Esophagus muscularis mucosa (tissue), 4 donors: Measurements from ENCODE around the gene HAUS7. TPM values are rescaled to one million over a fixed set of nuclear protein-coding genes. Genes with fewer than 3 reads are reported as not detected.
A peak's percentile ranks its signal among the peaks of the same experiment; 100 is the strongest.

Source experiments
- DNase-seq: peaks from one replicate; pipeline ENCODE4 v3.0.0-alpha.2; 2017; ENCODE audit errors: extremely low spot score
- H3K27ac ChIP-seq, 4 donors: fragments of 200-600 bp; sonication (generic); replicated peaks in 1 of 4; 1 replicate in 3 of 4; 2 replicates in 1 of 4; pipeline ENCODE4 v1.5.1; 2016 to 2019; ENCODE audit warnings: mild to moderate bottlenecking in 1 of 4
- H3K27me3 ChIP-seq, 4 donors: fragments of 200-600 bp; sonication (generic); one replicate each; pipeline versions ENCODE4 v1.5.1 to v1.6.0; 2016 to 2019
- H3K36me3 ChIP-seq, 4 donors: fragments of 200-600 bp; sonication (generic); one replicate each; pipeline ENCODE4 v1.5.1; 2016 to 2019
- H3K4me1 ChIP-seq, 4 donors: fragments of 200-600 bp; sonication (generic); one replicate each; pipeline ENCODE4 v1.5.1; 2016 to 2019
- H3K4me3 ChIP-seq, 4 donors: fragments of 200-600 bp; sonication (generic); 1 replicate in 2 of 4; 2 replicates in 2 of 4; pipeline ENCODE4 v1.5.1; 2016 to 2019; ENCODE audit warnings: mild to moderate bottlenecking in 4 of 4, moderate library complexity in 1 of 4
- H3K9me3 ChIP-seq, 4 donors: fragments of 200-600 bp; sonication (generic); 1 replicate in 3 of 4; 2 replicates in 1 of 4; pipeline ENCODE4 v1.5.1; 2016 to 2019
- EP300 ChIP-seq: sonication (generic); formaldehyde crosslinking; IDR thresholded peaks from one replicate; pipeline ENCODE4 v1.6.1; 2017; ENCODE audit warnings: antibody characterized with exemption
- POLR2A ChIP-seq: fragments of 450-650 bp; IDR thresholded peaks from one replicate; pipeline ENCODE4 v1.6.1; 2017; ENCODE audit warnings: antibody characterized with exemption, moderate library complexity, mild to moderate bottlenecking, low read depth
- POLR2AphosphoS5 ChIP-seq, 2 donors: sonication (generic); formaldehyde crosslinking; IDR thresholded peaks; one replicate each; pipeline ENCODE4 v1.6.1; 2017; ENCODE audit warnings: antibody characterized with exemption in 2 of 2
- WGBS: methylation state at CpG from one replicate; pipeline ENCODE4 v1.1.5; 2018; 5-methylcytosine and 5-hydroxymethylcytosine counted together
- intact Hi-C: fragments of 100-400 bp; cut with DNase I; formaldehyde crosslinking; loops from one replicate; pipeline ENCODE4 v1.15.1; 2023
- total RNA-seq, 4 donors: library from RNA; depleted of rRNA; stranded (reverse); fragments of >200 nt; gene quantifications; one replicate each; pipeline versions ENCODE4 v1.1.0 to v1.2.1, GENCODE V29; 2016
- TF ChIP-seq, protein P1 (sequence below), 3 experiments: fragments of 200-600 bp in 2 of 3; fragments of 450-650 bp in 1 of 3; sonication (generic) in 2 of 3; IDR thresholded peaks; one replicate each; pipeline ENCODE4 v1.5.1; 2017 to 2019; ENCODE audit warnings: antibody characterized with exemption in 3 of 3, mild to moderate bottlenecking in 2 of 3, moderate library complexity in 1 of 3

The HAUS7 gene
- total RNA-seq, 4 donors from 2014 or later, result 23.4 to 25.8 (median 24.2) TPM

DNA sequence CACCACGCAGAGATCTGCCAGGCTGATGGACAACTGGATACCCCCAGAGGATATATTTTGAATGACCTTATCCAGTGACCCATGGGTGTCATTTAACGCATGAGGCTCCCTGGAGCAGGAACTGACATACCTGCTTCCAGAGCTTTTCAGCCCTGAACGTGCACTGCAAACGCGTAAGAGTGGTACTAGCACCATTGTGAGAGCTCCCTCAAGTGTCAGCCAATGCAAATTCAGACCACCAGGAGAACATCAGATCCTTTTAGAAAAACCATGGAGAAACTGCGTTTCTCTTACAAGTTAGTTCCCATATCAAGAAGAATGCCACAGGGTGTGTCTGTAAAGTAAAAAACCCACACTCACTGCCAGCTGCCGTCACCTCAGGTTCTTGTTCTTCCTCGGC, 31.8 kb downstream of the HAUS7 start:
- Histone ChIP-seq H3K9me3 (peaks cover 0 to 8% (median 0%) of the 10 kb centered on the region in 4 donors), H3K36me3 (no peaks in the 10 kb centered on the region), H3K27me3 (peaks cover 0 to 9% (median 0%) of the 10 kb centered on the region in 4 donors), H3K4me3 (no peak overlapping the region), H3K4me1 (no peaks in the 10 kb centered on the region), H3K27ac (no peak overlapping the region)
- WGBS, result 35% methylated on average over 8 of the region's 8 CpGs
- TF ChIP-seq POLR2A, result no peak
- TF ChIP-seq, protein P1, sequence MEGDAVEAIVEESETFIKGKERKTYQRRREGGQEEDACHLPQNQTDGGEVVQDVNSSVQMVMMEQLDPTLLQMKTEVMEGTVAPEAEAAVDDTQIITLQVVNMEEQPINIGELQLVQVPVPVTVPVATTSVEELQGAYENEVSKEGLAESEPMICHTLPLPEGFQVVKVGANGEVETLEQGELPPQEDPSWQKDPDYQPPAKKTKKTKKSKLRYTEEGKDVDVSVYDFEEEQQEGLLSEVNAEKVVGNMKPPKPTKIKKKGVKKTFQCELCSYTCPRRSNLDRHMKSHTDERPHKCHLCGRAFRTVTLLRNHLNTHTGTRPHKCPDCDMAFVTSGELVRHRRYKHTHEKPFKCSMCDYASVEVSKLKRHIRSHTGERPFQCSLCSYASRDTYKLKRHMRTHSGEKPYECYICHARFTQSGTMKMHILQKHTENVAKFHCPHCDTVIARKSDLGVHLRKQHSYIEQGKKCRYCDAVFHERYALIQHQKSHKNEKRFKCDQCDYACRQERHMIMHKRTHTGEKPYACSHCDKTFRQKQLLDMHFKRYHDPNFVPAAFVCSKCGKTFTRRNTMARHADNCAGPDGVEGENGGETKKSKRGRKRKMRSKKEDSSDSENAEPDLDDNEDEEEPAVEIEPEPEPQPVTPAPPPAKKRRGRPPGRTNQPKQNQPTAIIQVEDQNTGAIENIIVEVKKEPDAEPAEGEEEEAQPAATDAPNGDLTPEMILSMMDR (IDR thresholded peaks at IDR 0.05), result peak in 2 of 3 experiments; percentile 11 to 14
- TF ChIP-seq POLR2AphosphoS5 (IDR thresholded peaks at IDR 0.05), result no peak
- TF ChIP-seq EP300, result no peak
- intact Hi-C loops, result no loop called here
- no peak for DNase-seq

DNA sequence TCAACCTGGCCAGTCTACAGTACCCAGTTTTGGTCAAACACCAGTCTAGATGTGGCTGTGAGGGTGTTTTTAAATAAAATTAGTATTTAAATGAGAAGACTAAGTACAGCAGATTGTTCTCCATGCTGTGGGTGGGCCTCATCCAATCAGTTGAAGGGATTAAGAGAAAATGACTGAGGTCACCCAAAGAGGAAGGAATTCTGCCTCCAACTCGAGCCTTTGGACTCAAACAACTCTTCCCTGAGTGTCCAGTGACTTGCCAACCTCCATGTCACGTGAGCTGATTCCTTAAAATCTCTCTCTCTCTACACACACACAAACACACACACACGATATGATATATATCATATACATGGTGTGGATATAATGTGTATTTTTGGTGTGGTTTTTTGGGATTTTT, 34.5 kb downstream of the HAUS7 start:
- H3K4me3 ChIP-seq, result no peak overlapping the region
- intact Hi-C loops, result no loop called here
- no peaks in the 10 kb centered on the region for H3K4me1 ChIP-seq
- TF ChIP-seq POLR2A (no peak), EP300 (no peak), POLR2AphosphoS5 (IDR thresholded peaks at IDR 0.05) (no peak)
- TF ChIP-seq, protein P1 (IDR thresholded peaks at IDR 0.05), result no peak
- no peak for DNase-seq
- WGBS, result 64% methylated on average over 3 of the region's 3 CpGs
- peaks cover 0 to 17% (median 0%) of the 10 kb centered on the region in 4 donors for H3K9me3 ChIP-seq
- no peak overlapping the region for H3K27ac ChIP-seq
- H3K27me3 ChIP-seq, result peaks cover 0 to 8% (median 0%) of the 10 kb centered on the region in 4 donors
- H3K36me3 ChIP-seq, result no peaks in the 10 kb centered on the region

DNA sequence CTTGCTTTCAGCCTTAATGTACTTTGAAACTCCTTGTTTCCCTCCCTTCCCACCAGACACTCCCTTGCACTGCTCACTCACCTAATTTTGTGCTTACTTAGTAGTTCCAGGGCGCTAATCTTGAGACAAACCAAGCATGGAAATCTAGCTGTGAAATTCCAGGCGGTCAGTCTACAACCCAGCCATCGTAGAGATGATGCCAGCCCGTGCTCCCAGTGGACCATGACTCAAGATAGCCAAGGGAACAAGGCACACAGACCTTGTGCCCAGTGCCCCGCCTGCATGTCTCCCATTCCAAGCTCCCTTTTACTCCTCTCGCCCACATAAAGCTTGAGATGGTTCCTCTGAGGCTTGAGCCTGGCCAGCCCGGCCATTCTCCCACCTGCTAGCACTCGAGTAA, 35.6 kb downstream of the HAUS7 start:
- 84% methylated on average over 8 of the region's 8 CpGs for WGBS
- TF ChIP-seq POLR2AphosphoS5 (IDR thresholded peaks at IDR 0.05) (no peak), EP300 (no peak)
- TF ChIP-seq, protein P1 (IDR thresholded peaks at IDR 0.05), result no peak
- Histone ChIP-seq H3K27me3 (no peaks in the 10 kb centered on the region), H3K4me1 (no peaks in the 10 kb centered on the region), H3K4me3 (no peak overlapping the region), H3K9me3 (peaks cover 0 to 18% (median 0%) of the 10 kb centered on the region in 4 donors), H3K36me3 (no peaks in the 10 kb centered on the region), H3K27ac (no peak overlapping the region)
- DNase-seq, result no peak
- intact Hi-C loops, result no loop called here

DNA sequence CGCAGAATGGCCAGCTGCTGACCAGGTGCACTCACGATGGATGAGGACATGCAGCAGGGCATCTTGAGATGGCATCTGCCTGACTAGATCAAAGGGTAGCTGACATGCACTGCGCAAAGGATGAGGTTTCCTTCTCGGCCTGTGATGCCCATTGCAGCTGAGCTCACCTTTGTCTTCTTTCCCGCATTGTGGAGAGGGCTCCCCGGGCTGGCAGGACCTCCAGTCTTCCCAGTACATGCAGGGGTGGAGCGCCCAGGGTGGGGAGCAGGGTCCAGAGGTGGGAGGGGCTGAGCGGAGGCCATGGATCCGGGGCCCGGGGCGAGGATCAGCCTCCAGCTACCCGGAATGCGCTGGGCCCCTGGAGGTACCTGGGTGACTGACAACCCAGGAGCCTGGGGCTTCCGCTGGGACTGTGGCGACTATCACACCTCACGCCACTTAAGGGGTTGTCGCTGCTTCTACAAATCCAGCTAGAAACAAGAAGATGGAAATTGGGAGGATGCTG, 36.5 kb downstream of the HAUS7 start:
- Histone ChIP-seq H3K27me3 (no peaks in the 10 kb centered on the region), H3K36me3 (no peaks in the 10 kb centered on the region), H3K4me1 (no peaks in the 10 kb centered on the region), H3K9me3 (peaks cover 0 to 13% (median 0%) of the 10 kb centered on the region in 4 donors), H3K27ac (no peak overlapping the region), H3K4me3 (no peak overlapping the region)
- 83% methylated on average over 8 of the region's 17 CpGs for WGBS
- no peak for DNase-seq
- intact Hi-C loops, result no loop called here
- TF ChIP-seq EP300 (no peak), POLR2AphosphoS5 (IDR thresholded peaks at IDR 0.05) (no peak), POLR2A (no peak)
- TF ChIP-seq, protein P1 (IDR thresholded peaks at IDR 0.05), result no peak

DNA sequence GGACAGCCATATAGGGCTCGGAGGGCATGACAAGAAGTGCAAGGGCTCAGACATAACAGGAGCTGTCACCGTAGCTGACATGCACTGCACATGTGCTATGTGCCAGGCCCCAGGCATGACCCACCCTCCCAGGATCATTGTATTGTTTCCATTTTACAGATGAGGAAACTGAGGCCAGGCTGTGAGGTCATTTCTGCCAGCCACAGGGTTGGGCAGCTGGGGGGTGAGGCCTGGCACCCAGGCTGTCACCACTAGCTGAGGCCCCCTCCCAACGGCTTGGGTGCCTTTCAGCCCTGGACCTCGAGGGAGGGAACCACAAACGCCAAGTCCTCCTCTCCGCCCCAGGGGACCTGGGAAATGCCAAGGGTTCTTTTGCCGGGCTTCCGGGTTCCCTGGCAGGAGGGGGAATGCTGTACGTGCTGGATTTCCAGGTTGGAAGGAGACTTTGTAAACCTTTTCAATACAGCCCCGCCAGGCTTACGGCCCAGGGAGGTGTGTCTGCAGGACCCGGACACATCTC, 37.2 kb downstream of the HAUS7 start:
- WGBS, result 76% methylated on average over 12 of the region's 12 CpGs
- H3K27ac ChIP-seq, result no peak overlapping the region
- TF ChIP-seq POLR2AphosphoS5 (IDR thresholded peaks at IDR 0.05) (no peak), POLR2A (no peak), EP300 (no peak)
- TF ChIP-seq, protein P1 (IDR thresholded peaks at IDR 0.05), result no peak
- no peaks in the 10 kb centered on the region for H3K27me3 ChIP-seq
- H3K36me3 ChIP-seq, result no peaks in the 10 kb centered on the region
- H3K9me3 ChIP-seq, result peaks cover 0 to 13% (median 0%) of the 10 kb centered on the region in 4 donors
- no peak overlapping the region for H3K4me3 ChIP-seq
- H3K4me1 ChIP-seq, result no peaks in the 10 kb centered on the region
- no peak for DNase-seq
- intact Hi-C loops, result no loop called here
